Measurements from ENCODE around the gene ABCA7.

The ABCA7 gene

GRCh38 chr19:1074544-1075283 lies 34.8 kb downstream of the ABCA7 start:
- DNase-seq: peak; percentile 98

GRCh38 chr19:1076046-1076386 lies 36.1 kb downstream of the ABCA7 start:
- DNase-seq: no peak

- peak; percentile 72 for DNase-seq
Measured at GRCh38 chr19:1076951-1077350, 37.0 kb downstream of the ABCA7 start.

- DNase-seq: no peak
Measured at GRCh38 chr19:1079566-1080111, 39.7 kb downstream of the ABCA7 start.

GRCh38 chr19:1080360-1081161 lies 40.7 kb downstream of the ABCA7 start:
- no peak for DNase-seq

- DNase-seq: no peak
Measured at GRCh38 chr19:1081301-1082164, 41.6 kb downstream of the ABCA7 start.

- DNase-seq: peak; percentile 90
Measured at GRCh38 chr19:1082165-1082927, 42.4 kb downstream of the ABCA7 start.

- no peak for DNase-seq
Measured at GRCh38 chr19:1082928-1083816, 43.3 kb downstream of the ABCA7 start.

GRCh38 chr19:1084024-1084868 lies 44.3 kb downstream of the ABCA7 start:
- DNase-seq: no peak

GRCh38 chr19:1085053-1085658 lies 45.2 kb downstream of the ABCA7 start:
- DNase-seq: no peak

GRCh38 chr19:1085676-1086442 lies 46.0 kb downstream of the ABCA7 start:
- DNase-seq: no peak

GRCh38 chr19:1086613-1087012 lies 46.7 kb downstream of the ABCA7 start:
- DNase-seq: no peak

- peak; percentile 92 for DNase-seq
Measured at GRCh38 chr19:1087813-1088415, 48.0 kb downstream of the ABCA7 start.

- DNase-seq: no peak
Measured at GRCh38 chr19:1088416-1089010, 48.6 kb downstream of the ABCA7 start.

GRCh38 chr19:1089126-1089771 lies 49.3 kb downstream of the ABCA7 start:
- no peak for DNase-seq

GRCh38 chr19:1089891-1090290 lies 50.0 kb downstream of the ABCA7 start:
- peak; percentile 45 for DNase-seq

- no peak for DNase-seq
Measured at GRCh38 chr19:1090731-1091543, 51.0 kb downstream of the ABCA7 start.
